GM04504 (cell line): ENCODE results near the gene LTF.
"Not testable (repeated sequence)": the region's sequence is repeated elsewhere in the genome, so short reads cannot be mapped to it uniquely, and the experiment has no call there.

ENCODE experiments used
- DNase-seq: peaks from one replicate; pipeline ENCODE4 v3.0.0-alpha.2; 2012; ENCODE audit warnings: low read depth

LTF gene

DNA sequence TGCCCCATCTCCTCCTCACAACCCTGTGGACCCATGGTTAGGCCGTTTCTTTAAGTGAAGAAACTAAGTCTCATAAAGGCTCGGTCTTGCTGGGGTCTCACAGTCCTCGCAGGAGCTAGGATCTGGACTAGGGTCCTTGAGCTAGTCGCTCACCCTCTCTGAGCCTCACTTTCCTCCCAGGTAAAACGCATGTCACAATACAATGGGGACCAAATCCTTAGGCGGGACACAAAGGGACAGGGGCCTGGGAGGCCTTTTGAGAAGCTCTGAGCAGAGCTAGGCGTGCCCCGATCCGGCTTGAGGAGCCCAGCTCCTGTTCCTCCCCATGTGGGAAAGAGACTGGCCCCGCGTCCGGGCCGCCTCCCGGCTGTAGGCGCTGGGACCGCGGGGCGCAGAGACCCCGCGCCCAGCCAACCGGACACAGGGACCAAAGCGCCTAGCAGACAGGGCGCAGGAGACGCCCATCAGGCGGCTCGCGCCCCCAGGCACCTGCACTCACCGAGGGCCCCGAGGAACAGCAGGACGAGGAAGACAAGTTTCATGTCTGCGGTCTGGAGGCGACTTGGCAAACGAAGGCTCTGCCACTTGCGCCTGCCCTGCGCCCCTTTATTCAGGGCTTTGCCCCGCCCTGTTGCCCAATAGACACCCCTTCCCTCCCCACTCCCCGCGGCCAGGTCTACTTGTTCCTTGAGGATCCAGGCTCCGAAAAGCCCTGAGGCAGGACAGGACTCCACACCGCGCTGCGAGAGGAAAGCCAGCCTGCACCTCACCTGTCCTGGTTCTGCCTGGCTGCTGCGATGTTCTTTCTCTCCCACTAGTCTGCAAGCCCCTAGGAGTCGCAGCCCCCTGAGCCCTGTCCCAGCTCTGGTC is at the start of gene LTF:
TSS of gene LTF (minus strand) at position 580 of the 870 bp plus-strand sequence. CDS start at position 542, 38 bp downstream.
- DNase-seq: no peak

DNA sequence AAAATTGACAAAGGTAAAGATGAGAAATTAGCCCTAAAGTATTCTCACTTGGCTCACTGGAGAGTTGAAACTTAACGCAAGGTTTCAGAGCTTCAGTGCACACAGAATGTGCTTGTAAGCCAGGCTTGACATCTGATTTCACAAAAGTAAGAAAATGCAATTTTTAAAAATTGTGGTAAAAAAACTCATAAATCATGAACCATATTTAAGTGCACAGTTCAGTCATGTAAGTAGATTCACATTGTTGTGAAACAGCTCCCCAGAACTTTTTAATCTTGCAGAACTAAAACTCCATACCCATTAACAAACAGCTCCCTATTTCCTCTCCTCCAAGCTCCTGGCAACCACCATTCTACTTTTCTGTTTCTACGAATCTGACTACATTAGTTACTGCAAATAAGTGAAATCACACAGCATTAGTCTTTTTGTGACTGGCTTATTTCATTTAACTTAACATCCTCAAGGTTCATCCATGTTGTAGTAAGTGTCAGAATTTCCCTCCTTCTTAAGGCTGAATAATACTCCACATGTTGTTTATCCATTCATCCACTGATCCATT is 47.6 kb upstream of the LTF start:
- DNase-seq: no peak

DNA sequence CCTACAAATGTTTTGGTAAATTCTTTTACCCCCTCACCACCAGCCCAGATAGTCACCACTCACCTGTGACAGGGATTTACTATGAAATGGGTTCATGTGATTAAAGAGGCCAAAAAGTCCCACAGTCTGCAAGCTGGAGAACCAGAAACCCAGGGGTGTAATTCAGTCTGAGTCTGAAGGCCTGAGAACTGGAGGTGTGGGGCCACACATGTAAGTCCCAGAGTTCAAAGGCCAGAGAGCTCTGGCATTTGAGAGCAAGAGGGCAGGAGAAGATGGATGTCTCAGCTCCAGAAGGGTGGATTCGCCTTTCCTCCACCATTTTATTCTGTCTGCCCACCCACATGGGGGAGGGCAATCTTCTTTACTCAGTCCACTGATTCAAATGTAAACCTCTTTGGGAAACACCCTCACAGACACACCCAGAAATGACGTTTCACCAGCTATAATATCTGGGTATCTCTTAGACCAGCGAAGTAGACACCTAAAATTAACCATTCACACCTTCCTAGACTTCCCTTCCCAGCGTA is 45.0 kb upstream of the LTF start:
- no peak for DNase-seq

DNA sequence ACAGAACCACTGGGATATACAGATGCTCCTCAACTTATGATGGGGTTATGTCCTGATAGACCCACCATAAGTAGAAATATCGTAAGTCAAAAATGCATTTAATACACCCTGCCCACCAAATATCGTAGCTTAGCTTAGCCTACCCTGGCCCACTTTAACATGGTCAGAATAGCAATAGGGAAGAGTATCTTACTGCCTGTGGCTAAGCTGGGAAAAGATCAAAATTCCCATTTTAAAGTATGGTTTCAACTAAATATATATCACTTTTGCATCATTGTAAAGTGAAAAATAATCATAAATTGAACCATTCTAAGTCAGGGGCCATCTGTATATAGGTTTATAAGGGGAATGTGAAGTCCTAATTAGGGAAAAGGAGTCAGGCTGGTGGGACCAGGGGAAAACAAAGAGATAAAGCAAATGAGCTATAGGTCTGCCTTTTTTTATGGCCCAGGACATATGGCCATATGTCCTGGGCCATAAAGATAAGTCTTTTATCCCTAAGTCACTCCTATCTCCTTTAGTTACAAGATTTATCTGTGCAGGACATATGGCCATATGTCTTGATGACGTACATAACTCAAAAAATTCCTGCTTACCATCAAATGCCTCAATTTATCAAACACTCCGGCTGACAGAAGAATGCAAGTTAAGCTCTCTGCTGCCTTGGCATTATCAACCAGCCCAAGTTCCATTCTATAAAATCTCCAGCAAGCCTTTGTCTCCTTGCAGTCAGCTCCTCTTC is 44.3 kb upstream of the LTF start:
- DNase-seq: no peak

DNA sequence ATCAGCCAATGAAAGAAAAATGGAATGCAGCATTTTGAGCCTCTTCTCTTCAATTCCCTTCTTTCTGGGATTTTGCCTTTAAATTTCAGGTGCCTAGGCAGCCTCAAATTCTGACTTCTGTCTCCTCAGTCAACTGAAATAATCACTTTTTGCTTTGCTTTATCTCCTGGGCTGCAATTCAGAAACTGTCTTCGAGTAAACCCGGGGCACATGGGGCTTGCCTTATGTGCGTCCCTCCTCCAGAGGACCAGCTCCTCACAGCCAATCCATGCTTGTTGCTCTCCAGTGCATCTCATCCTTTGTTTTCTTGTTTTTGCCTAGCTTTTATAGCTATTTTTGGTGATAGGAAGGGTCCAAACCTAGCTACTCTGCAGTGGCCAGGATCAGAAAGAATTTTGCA is 41.8 kb upstream of the LTF start:
- DNase-seq: no peak

- no peak for DNase-seq
Observed at GRCh38 chr3:46505953-46506352, 41.2 kb upstream of the LTF start.

DNA sequence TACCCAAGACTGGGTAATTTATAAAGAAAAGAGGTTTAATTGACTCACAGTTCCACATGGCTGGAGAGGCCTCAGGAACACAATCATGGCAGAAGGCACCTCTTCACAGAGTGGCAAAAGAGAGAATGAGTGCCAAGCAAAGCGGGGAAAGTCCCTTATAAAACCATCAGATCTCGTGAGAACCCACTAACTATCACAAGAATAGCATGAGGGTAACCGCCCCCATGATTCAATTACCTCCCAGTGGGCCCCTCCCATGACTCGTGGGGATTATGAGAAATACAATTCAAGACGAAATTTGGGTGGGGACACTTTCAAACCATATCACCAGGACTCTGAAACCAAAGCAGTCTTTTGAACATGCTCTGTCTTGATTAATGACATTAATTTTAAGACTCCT is 40.1 kb upstream of the LTF start:
- DNase-seq: no peak

- DNase-seq: no peak
Observed at GRCh38 chr3:46503200-46503874, 38.6 kb upstream of the LTF start.

GRCh38 chr3:46501702-46502101 is 37.0 kb upstream of the LTF start:
- no peak for DNase-seq

- no peak for DNase-seq
Observed at GRCh38 chr3:46500656-46501635, 36.2 kb upstream of the LTF start.

DNA sequence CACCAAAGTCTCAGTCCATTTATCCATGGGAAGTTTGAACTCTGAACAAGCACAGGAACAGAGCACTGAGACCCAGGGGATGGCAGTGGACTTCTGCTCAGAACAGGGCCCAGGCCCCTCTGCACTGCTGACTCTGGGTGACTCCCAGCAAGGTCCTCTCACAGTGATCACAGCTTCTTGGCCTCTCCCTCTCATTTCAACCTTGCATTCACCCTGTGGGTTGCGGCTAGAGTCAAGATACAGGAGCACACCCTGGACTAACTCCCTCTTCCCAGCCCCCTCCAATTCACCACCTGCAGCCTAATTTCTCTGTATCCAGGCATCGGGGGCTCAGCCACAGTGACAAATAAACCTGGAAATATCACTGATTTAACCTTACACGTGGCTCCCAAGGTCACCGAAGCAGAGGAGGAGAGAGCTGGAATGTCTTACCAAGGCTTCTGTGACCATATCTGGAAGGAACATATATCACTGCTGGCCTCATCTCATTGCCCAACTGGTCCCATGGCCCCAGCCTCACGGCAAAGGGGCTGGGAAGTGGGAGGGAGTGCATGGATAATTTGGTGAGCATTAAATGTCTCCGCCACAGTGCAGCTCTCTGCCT is 34.3 kb upstream of the LTF start:
- no peak for DNase-seq

DNA sequence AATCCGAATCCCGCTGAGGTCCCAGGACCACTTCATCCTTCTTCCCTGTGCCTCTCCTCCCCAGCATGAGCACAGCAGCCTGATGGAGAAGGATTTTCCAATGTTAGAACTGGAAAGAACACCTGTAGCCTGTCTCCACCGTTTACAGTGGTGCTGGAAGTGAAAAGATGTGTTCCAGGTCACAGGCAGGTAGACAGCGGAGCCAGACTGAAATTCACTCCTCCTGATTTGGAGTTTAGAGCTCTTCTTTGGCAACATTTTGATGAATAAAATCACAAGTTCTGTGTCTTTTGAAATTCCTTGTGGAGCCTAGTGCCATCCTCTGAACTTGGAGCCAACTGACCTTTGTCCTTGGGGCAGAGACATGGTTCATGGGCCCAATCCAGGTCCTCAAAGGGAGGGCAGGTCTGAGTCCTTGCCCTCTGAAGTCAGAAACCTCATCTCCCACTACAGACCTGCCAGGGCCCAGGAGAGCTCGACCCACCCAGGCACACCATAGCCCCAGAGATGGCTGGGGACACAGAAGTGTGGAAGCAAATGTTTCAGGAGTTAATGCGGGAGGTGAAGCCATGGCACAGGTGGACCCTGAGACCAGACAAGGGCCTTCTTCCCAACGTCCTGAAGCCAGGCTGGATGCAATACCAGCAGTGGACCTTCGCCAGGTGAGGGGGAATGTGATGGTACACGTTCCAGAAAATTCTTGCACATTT is 33.0 kb upstream of the LTF start, which contains the start of gene RTP3:
TSS of gene RTP3 (plus strand) at position 421 of the 710 bp plus-strand sequence. CDS start at position 508, 87 bp downstream.
- no peak for DNase-seq

DNA sequence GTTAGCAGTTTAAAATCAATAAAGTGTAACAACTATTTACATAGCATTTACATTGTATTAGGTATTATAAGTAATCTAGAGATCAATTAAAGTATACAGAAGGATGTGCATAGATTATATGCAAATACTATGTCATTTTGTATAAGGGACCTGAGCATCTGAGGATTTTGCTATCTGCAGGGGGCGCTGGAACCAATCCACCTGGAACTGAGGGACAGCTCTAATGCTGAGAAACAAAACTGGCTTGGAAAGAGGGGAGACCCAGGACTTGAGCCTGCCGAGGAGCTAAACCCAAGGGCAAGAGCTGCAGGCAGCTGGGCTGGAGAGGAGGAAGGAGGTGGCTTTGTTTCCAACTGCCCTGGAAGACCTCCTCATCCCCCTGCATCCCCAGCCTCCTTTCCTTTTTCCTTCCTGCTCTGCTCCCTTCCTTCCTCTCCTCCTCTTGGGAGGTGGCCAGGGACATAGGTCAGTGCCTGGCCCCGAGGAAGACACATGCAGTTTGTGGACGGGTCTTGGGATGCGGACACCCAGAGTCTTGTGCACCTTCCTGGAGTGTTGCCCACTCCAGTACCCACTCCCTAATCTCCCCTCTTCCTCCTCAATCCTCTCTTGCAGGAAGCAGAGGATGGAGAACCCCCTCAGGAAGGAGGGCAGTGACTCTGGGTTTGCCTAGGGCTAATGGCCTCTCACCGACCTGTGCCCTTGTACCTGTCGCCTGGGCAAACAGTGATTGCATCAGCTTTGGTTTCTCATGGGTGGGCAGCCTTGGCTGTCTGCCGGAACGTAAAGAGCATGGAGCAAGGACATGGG is 32.2 kb upstream of the LTF start:
- DNase-seq: no peak

DNA sequence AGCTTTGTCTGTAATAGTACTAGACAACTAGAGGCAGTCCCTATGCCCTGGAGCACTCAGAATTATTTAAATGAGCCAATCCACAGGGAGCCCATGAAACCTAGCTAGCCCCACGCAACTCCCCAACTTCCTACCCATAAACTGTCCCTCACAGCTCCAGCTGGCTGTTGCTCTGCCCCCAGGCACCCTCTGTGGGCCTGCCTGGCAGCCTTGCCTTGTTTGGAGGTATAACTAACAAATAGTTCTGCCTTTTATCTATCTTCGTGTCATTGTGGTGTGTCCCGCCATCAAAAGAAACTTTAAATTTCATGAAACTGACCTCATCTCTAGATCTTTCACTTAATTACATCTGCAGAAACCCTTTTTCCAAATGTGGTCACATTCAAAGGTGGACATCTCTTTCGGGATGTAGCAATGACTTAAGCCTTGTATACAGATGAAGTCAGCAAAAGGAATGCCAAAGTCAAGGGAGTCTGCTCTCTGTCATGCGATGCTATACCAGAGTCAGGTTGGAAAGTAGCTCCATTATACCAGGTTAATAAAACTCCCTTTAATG is 31.3 kb upstream of the LTF start:
- DNase-seq: peak; percentile 76

GRCh38 chr3:46494491-46494890 is 29.8 kb upstream of the LTF start:
- not testable (repeated sequence) for DNase-seq

GRCh38 chr3:46492890-46493547 is 28.3 kb upstream of the LTF start:
- no peak for DNase-seq

DNA sequence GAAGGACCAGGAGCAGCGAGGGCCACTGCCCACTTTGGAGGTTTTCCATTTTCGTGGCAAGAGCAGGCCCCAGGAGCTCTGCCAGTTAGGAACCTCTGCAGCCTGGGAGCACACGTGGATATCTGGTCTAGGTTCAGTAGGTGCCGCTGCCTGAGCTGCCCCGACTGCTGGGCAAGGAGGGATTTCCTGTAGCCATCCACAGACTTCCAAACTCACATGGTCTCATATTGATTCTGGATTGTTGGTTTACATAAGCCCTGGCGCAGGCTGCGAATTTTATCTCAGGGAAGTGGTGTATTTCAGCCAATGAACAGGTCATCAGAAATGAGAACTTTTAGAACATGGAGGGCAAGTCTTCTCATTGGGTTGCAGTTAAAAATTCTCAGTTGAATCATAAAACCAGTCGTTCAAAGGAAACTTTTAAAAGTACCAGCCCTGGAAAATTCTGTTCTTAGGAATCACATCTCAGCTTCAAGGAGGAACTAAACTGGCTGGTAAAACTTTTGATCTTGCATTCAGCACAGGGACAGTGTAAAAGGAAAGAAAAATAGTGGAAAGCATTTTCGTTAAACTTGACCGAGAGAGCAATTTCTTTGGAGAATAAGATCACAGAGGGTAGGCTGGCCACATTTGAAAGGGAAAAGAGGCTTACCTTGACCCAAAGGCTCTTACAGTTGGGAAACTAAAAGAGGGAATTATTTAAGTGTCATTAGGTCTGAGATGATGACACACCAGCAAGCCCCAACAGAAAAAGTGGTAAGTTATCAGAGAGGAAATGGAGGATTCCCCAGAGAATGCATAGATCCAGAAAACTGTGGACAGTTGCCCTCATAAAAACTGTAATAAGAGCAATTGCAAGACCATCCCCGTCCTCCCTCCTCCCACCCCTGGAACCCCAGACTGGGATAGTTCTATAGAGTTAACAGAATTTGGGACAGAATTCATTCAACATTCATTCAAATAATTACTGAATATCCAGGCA is 26.7 kb upstream of the LTF start:
- DNase-seq: no peak
